SK-N-MC (cell line): ENCODE results near the gene KIDINS220.

Experiments used
- EZH2 ChIP-seq: fragments of 200-600 bp; sonication (generic); IDR thresholded peaks from one replicate; pipeline ENCODE4 v1.6.1; 2017; ENCODE audit warnings: antibody characterized with exemption
- POLR2AphosphoS5 ChIP-seq: IDR thresholded peaks from 2 replicates; pipeline ENCODE4 v1.6.1; 2012; ENCODE audit warnings: mild to moderate bottlenecking, low read depth, low read length, borderline replicate concordance

GRCh38 chr2:8858910-8859309 lies 21.5 kb upstream of the KIDINS220 start:
- no peak for TF ChIP-seq EZH2
- no peak for TF ChIP-seq POLR2AphosphoS5
